Testis (tissue), 3 donors: Measurements from ENCODE around the gene PDK2. TPM values are rescaled to one million over a fixed set of nuclear protein-coding genes. Genes with fewer than 3 reads are reported as not detected.

Source experiments
- DNase-seq: peaks from one replicate; pipeline ENCODE4 v3.0.0-alpha.2; 2019
- H3K27ac ChIP-seq, 2 donors: fragments of 200-600 bp; sonication (generic); one replicate each; pipeline ENCODE4 v1.5.1; 2019
- H3K27me3 ChIP-seq: fragments of 200-600 bp; sonication (generic); one replicate; pipeline ENCODE4 v1.5.1; 2019
- H3K36me3 ChIP-seq: fragments of 200-600 bp; sonication (generic); one replicate; pipeline ENCODE4 v1.5.1; 2017; ENCODE audit warnings: low read depth; ENCODE audit errors: missing control alignments
- H3K4me1 ChIP-seq: fragments of 200-600 bp; sonication (generic); one replicate; pipeline ENCODE4 v1.5.1; 2019
- H3K4me3 ChIP-seq, 2 donors: fragments of 200-600 bp; sonication (generic); one replicate each; pipeline ENCODE4 v1.5.1; 2017 to 2019
- H3K9me3 ChIP-seq: fragments of 200-600 bp; sonication (generic); one replicate; pipeline ENCODE4 v1.5.1; 2017
- POLR2A ChIP-seq: fragments of 450-650 bp; IDR thresholded peaks from one replicate; pipeline ENCODE4 v1.6.1; 2017; ENCODE audit warnings: antibody characterized with exemption, mild to moderate bottlenecking, moderate library complexity
- WGBS, 2 donors: methylation state at CpG; one replicate each; pipeline ENCODE4 v1.1.5; 2018; 5-methylcytosine and 5-hydroxymethylcytosine counted together
- intact Hi-C: fragments of 100-400 bp; cut with DNase I; formaldehyde crosslinking; loops from one replicate; pipeline ENCODE4 v1.15.1; 2023; ENCODE audit warnings: low total_unique reads
- polyA plus RNA-seq: library from polyadenylated mRNA; stranded (reverse); fragments of 350-450 nt; fragmentation: Illumina TruSeq; extraction: RNeasy Lipid Tissue Mini Kit (QIAGEN cat#74804); gene quantifications from one replicate; pipeline ENCODE4 v1.2.3, GENCODE V29; 2014; ENCODE audit warnings: low read depth, low replicate concordance; ENCODE audit not compliant: insufficient read depth
- total RNA-seq, 2 donors: library from RNA; depleted of rRNA; stranded (reverse); fragments of >200 nt; gene quantifications; one replicate each; pipeline ENCODE4 v1.2.3, GENCODE V29; 2016
- TF ChIP-seq, protein P1 (sequence below), 3 experiments: fragments of 450-650 bp in 2 of 3; fragments of 200-600 bp in 1 of 3; sonication (generic) in 1 of 3; IDR thresholded peaks; one replicate each; pipeline ENCODE4 v1.5.1; 2016 to 2019; ENCODE audit warnings: antibody characterized with exemption in 3 of 3, mild to moderate bottlenecking in 2 of 3, moderate library complexity in 1 of 3

Gene PDK2
- total and polyA plus RNA-seq, 3 donors from 2014 or later, result 50.6 to 62.1 (median 56.4) TPM

DNA sequence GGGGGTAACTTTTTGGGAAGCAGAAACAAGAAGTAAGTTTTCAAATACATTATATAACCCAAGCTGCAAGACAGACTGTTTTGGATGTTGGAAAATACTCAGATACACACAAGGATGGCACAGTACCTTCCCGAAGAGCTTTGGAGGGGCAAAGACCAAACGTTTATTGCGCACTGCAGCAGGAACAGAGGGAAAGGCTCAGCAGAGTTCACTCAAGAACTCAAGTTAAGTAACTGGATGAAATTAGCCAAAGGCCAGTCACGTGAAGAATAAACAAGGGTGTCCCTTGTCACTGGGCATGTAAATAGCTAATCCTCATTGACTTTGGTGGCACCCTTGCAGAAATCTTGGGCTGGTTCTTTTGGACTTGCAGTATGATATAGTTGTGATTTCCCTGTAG, 2.8 kb downstream of the PDK2 start:
- H3K9me3 ChIP-seq, result no peaks in the 10 kb centered on the region

GRCh38 chr17:50098583-50098982, 3.4 kb downstream of the PDK2 start:
- Histone ChIP-seq H3K36me3 (no peaks in the 10 kb centered on the region), H3K27ac (peak overlapping the region in 1 of 2 donors; percentile 50), H3K4me3 (no peak overlapping the region), H3K9me3 (no peaks in the 10 kb centered on the region), H3K4me1 (peaks cover 38% of the 10 kb centered on the region), H3K27me3 (no peaks in the 10 kb centered on the region)
- TF ChIP-seq POLR2A, result no peak
- TF ChIP-seq, protein P1, sequence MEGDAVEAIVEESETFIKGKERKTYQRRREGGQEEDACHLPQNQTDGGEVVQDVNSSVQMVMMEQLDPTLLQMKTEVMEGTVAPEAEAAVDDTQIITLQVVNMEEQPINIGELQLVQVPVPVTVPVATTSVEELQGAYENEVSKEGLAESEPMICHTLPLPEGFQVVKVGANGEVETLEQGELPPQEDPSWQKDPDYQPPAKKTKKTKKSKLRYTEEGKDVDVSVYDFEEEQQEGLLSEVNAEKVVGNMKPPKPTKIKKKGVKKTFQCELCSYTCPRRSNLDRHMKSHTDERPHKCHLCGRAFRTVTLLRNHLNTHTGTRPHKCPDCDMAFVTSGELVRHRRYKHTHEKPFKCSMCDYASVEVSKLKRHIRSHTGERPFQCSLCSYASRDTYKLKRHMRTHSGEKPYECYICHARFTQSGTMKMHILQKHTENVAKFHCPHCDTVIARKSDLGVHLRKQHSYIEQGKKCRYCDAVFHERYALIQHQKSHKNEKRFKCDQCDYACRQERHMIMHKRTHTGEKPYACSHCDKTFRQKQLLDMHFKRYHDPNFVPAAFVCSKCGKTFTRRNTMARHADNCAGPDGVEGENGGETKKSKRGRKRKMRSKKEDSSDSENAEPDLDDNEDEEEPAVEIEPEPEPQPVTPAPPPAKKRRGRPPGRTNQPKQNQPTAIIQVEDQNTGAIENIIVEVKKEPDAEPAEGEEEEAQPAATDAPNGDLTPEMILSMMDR (IDR thresholded peaks at IDR 0.05), result no peak
- DNase-seq, result no peak
- 76 to 79% methylated on average over 4 of the region's 4 CpGs for WGBS, 2 donors
- intact Hi-C loops, result no loop called here

More for the DNA sequence above, 2.8 kb downstream of the PDK2 start:
- no peak for DNase-seq
- no peak for TF ChIP-seq POLR2A
- TF ChIP-seq, protein P1 (IDR thresholded peaks at IDR 0.05), result no peak
- WGBS, 2 donors, result 62 to 79% methylated on average over 4 of the region's 4 CpGs
- Histone ChIP-seq H3K4me3 (no peak overlapping the region), H3K36me3 (no peaks in the 10 kb centered on the region), H3K4me1 (peaks cover 38% of the 10 kb centered on the region), H3K27me3 (no peaks in the 10 kb centered on the region), H3K27ac (no peak overlapping the region)
- intact Hi-C loops, result no loop called here

- DNase-seq, result no peak
- Histone ChIP-seq H3K4me1 (peaks cover 38% of the 10 kb centered on the region), H3K9me3 (no peaks in the 10 kb centered on the region), H3K27me3 (no peaks in the 10 kb centered on the region), H3K36me3 (no peaks in the 10 kb centered on the region), H3K27ac (peak overlapping the region in 1 of 2 donors; percentile 50), H3K4me3 (no peak overlapping the region)
- intact Hi-C loops, result no loop called here
- WGBS, 2 donors, result 33 to 42% methylated on average over 1 to 5 of the region's 5 CpGs
- TF ChIP-seq POLR2A, result no peak
- TF ChIP-seq, protein P1 (IDR thresholded peaks at IDR 0.05), result no peak
Observed at GRCh38 chr17:50099003-50099402, 3.9 kb downstream of the PDK2 start.

DNA sequence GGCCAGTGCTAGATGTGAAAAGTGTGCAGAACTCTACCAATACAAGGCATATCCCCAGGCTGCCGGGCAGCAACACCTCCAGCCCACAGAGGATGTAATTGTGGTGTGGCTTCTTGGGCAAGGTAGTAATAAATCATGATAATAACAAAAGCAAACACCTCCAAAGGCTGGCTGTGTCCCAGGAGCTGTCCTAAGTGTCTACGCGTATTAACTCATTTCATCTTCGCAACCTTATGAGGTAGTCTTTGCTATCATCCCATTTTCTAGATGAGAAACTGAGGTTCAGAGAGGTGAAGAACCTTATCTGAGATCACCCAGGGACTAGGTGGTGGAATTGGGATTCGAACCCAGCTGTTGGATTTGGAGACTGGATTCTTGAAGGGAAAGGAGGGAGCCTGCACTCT, 5.3 kb downstream of the PDK2 start:
- intact Hi-C loops, result no loop called here
- Histone ChIP-seq H3K27me3 (no peaks in the 10 kb centered on the region), H3K4me3 (no peak overlapping the region), H3K4me1 (peaks cover 38% of the 10 kb centered on the region), H3K9me3 (no peaks in the 10 kb centered on the region), H3K36me3 (no peaks in the 10 kb centered on the region), H3K27ac (peak overlapping the region; percentile 41 to 72)
- WGBS, 2 donors, result 67 to 80% methylated on average over 5 of the region's 5 CpGs
- no peak for DNase-seq
- no peak for TF ChIP-seq POLR2A

- no peak overlapping the region for H3K4me3 ChIP-seq
- WGBS, 2 donors, result 52 to 79% methylated on average over 15 of the region's 15 CpGs
- intact Hi-C loops, result no loop called here
- no peak for TF ChIP-seq POLR2A
- TF ChIP-seq, protein P1 (IDR thresholded peaks at IDR 0.05), result no peak
- peak overlapping the region; percentile 41 to 72 for H3K27ac ChIP-seq
- H3K27me3 ChIP-seq, result no peaks in the 10 kb centered on the region
- peaks cover 37% of the 10 kb centered on the region for H3K4me1 ChIP-seq
- no peak for DNase-seq
- H3K36me3 ChIP-seq, result no peaks in the 10 kb centered on the region
- no peaks in the 10 kb centered on the region for H3K9me3 ChIP-seq
Observed at GRCh38 chr17:50100921-50101345, 5.8 kb downstream of the PDK2 start.
